ENCODE data around the gene RNASEH2B.

Gene RNASEH2B

GRCh38 chr13:50916701-50917184 lies 7.2 kb downstream of the RNASEH2B start:
- DNase-seq (ENCODE audit: extremely low spot score): peak; percentile 20
- ChIA-PET CTCF (interaction anchor here (1.2 to 4.5 kb wide), 5 partner anchors 7 to 939 kb away, joined by 3 to 19 read pairs (median 7); no protein-coding TSS in a partner anchor), POLR2A (no interaction called here)
- TF ChIP-seq CTCF (IDR thresholded peaks at IDR 0.05; ENCODE audit: control extremely low read depth, extremely low read depth, low read depth, missing control alignments): no peak

- TF ChIP-seq CTCF (IDR thresholded peaks at IDR 0.05; ENCODE audit: control extremely low read depth, extremely low read depth, low read depth, missing control alignments): no peak
- ChIA-PET CTCF (interaction anchor here (1.2 to 4.5 kb wide), 3 partner anchors 11 to 116 kb away, joined by 3 to 17 read pairs (median 6); no protein-coding TSS in a partner anchor), POLR2A (no interaction called here)
- no peak for DNase-seq (ENCODE audit: extremely low spot score)
These were observed 8.0 kb downstream of the RNASEH2B start for GRCh38 chr13:50917572-50917971.

GRCh38 chr13:50918567-50918966 lies 9.0 kb downstream of the RNASEH2B start:
- no peak for DNase-seq (ENCODE audit: extremely low spot score)
- TF ChIP-seq CTCF (IDR thresholded peaks at IDR 0.05; ENCODE audit: control extremely low read depth, extremely low read depth, low read depth, missing control alignments): no peak
- CTCF ChIA-PET: interaction anchor here (1.7 to 4.5 kb wide), 2 partner anchors 10 to 14 kb away, joined by 6 to 17 read pairs; no protein-coding TSS in a partner anchor
- POLR2A ChIA-PET: no interaction called here

- ChIA-PET POLR2A (no interaction called here), CTCF (interaction anchor here (3.9 to 4.5 kb wide), 2 partner anchors 7 to 9 kb away, joined by 17 to 29 read pairs; no protein-coding TSS in a partner anchor)
These were observed 9.7 kb downstream of the RNASEH2B start for GRCh38 chr13:50919277-50919676.

GRCh38 chr13:50921706-50922105 lies 12.1 kb downstream of the RNASEH2B start:
- CTCF ChIA-PET: interaction anchor here (1.3 to 3.9 kb wide), 3 partner anchors 10 to 14 kb away, joined by 4 to 29 read pairs (median 4); no protein-coding TSS in a partner anchor
- no peak for DNase-seq (ENCODE audit: extremely low spot score)
- POLR2A ChIA-PET: no interaction called here

More at GRCh38 chr13:50919277-50919676, 9.7 kb downstream of the RNASEH2B start:
- no peak for TF ChIP-seq CTCF (IDR thresholded peaks at IDR 0.05; ENCODE audit: control extremely low read depth, extremely low read depth, low read depth, missing control alignments)
- no peak for DNase-seq (ENCODE audit: extremely low spot score)

GRCh38 chr13:50923272-50923671 lies 13.7 kb downstream of the RNASEH2B start:
- ChIA-PET CTCF (interaction anchor here (1.4 to 3.9 kb wide), 2 partner anchors 8 to 11 kb away, joined by 7 to 29 read pairs; no protein-coding TSS in a partner anchor), POLR2A (no interaction called here)
- no peak for DNase-seq (ENCODE audit: extremely low spot score)
- no peak for TF ChIP-seq CTCF (IDR thresholded peaks at IDR 0.05; ENCODE audit: control extremely low read depth, extremely low read depth, low read depth, missing control alignments)

More at GRCh38 chr13:50921706-50922105, 12.1 kb downstream of the RNASEH2B start:
- TF ChIP-seq CTCF (IDR thresholded peaks at IDR 0.05; ENCODE audit: control extremely low read depth, extremely low read depth, low read depth, missing control alignments): no peak
